Immature natural killer cell (primary cell): Measurements from ENCODE around the gene TMEM126A. TPM values are rescaled to one million over a fixed set of nuclear protein-coding genes. Genes with fewer than 3 reads are reported as not detected.
"Not testable (repeated sequence)": the region's sequence is repeated elsewhere in the genome, so short reads cannot be mapped to it uniquely, and the experiment has no call there.

Source experiments
- DNase-seq, 3 donors: peaks; one replicate each; pipeline ENCODE4 v3.0.0; 2022; ENCODE audit warnings: mixed read lengths in 1 of 3
- H3K27ac Mint-ChIP-seq, 6 donors: one replicate each; pipeline ENCODE4 v1.8.0; 2020; ENCODE audit warnings: mixed read lengths in 6 of 6, mild to moderate bottlenecking in 5 of 6, inconsistent platforms in 4 of 6, moderate library complexity in 3 of 6
- H3K27me3 Mint-ChIP-seq, 3 donors: one replicate each; pipeline ENCODE4 v1.8.0; 2020 to 2021; ENCODE audit warnings: low read depth in 3 of 3, mild to moderate bottlenecking in 3 of 3, mixed read lengths in 3 of 3, moderate library complexity in 3 of 3, inconsistent platforms in 1 of 3
- H3K36me3 Mint-ChIP-seq, 3 donors: one replicate each; pipeline ENCODE4 v1.8.0; 2020; ENCODE audit warnings: mixed read lengths in 3 of 3, inconsistent platforms in 2 of 3, mild to moderate bottlenecking in 2 of 3
- H3K4me1 Mint-ChIP-seq, 2 donors: one replicate each; pipeline ENCODE4 v1.8.0; 2020; ENCODE audit warnings: inconsistent platforms in 2 of 2, mild to moderate bottlenecking in 2 of 2, mixed read lengths in 2 of 2, moderate library complexity in 1 of 2
- H3K4me3 Mint-ChIP-seq, 5 donors: one replicate each; pipeline ENCODE4 v1.8.0; 2020; ENCODE audit warnings: mild to moderate bottlenecking in 5 of 5, mixed read lengths in 5 of 5, inconsistent platforms in 3 of 5, moderate library complexity in 3 of 5
- H3K9me3 Mint-ChIP-seq, 6 donors: one replicate each; pipeline ENCODE4 v1.8.0; 2020; ENCODE audit warnings: mild to moderate bottlenecking in 6 of 6, mixed read lengths in 6 of 6, inconsistent platforms in 4 of 6, moderate library complexity in 3 of 6
- polyA plus RNA-seq, 3 donors: library from polyadenylated mRNA; unstranded; fragments of 300-500 nt; fragmentation: Illumina TruSeq; gene quantifications; one replicate each; pipeline ENCODE4 v1.2.3, GENCODE V29; 2021

The TMEM126A gene
- polyA plus RNA-seq, 3 donors from 2014 or later: 60.9 to 85.2 (median 62.0) TPM

GRCh38 chr11:85628771-85629341 lies 18.9 kb upstream of the TMEM126A start:
- Mint-ChIP-seq H3K4me1 (peaks cover 40 to 41% of the 10 kb centered on the region in 2 donors), H3K36me3 (peaks cover 0 to 6% (median 0%) of the 10 kb centered on the region in 3 donors), H3K4me3 (peak overlapping the region; percentile 94 to 99 (median 97)), H3K27ac (peak overlapping the region; percentile 94 to 98 (median 96)), H3K9me3 (no peaks in the 10 kb centered on the region), H3K27me3 (peaks cover 0 to 10% (median 8%) of the 10 kb centered on the region in 3 donors)
- DNase-seq: no peak

GRCh38 chr11:85634747-85635146 lies 13.0 kb upstream of the TMEM126A start:
- no peaks in the 10 kb centered on the region for H3K9me3 Mint-ChIP-seq
- no peaks in the 10 kb centered on the region for H3K27me3 Mint-ChIP-seq
- no peak for DNase-seq
- no peak overlapping the region for H3K4me3 Mint-ChIP-seq
- H3K27ac Mint-ChIP-seq: no peak overlapping the region
- H3K36me3 Mint-ChIP-seq: peaks cover 4 to 15% (median 9%) of the 10 kb centered on the region in 3 donors
- peaks cover 7 to 8% of the 10 kb centered on the region in 2 donors for H3K4me1 Mint-ChIP-seq

- H3K4me3 Mint-ChIP-seq: no peak overlapping the region
- no peak for DNase-seq
- no peaks in the 10 kb centered on the region for H3K36me3 Mint-ChIP-seq
- H3K27me3 Mint-ChIP-seq: peaks cover 4 to 12% (median 10%) of the 10 kb centered on the region in 3 donors
- no peaks in the 10 kb centered on the region for H3K9me3 Mint-ChIP-seq
- peaks cover 10 to 14% of the 10 kb centered on the region in 2 donors for H3K4me1 Mint-ChIP-seq
- no peak overlapping the region for H3K27ac Mint-ChIP-seq
Observed at GRCh38 chr11:85643191-85643614, 4.6 kb upstream of the TMEM126A start.

GRCh38 chr11:85647078-85647477 lies 689 bp upstream of the TMEM126A start:
- H3K27me3 Mint-ChIP-seq: peaks cover 4 to 13% (median 12%) of the 10 kb centered on the region in 3 donors
- peaks cover 20 to 36% of the 10 kb centered on the region in 2 donors for H3K4me1 Mint-ChIP-seq
- H3K9me3 Mint-ChIP-seq: no peaks in the 10 kb centered on the region
- no peaks in the 10 kb centered on the region for H3K36me3 Mint-ChIP-seq
- DNase-seq: no peak
- peak overlapping the region; percentile 92 to 99 (median 97) for H3K4me3 Mint-ChIP-seq
- peak overlapping the region; percentile 89 to 99 (median 96) for H3K27ac Mint-ChIP-seq

- Mint-ChIP-seq H3K27ac (peak overlapping the region in 2 of 6 donors; percentile 23 to 24), H3K9me3 (no peaks in the 10 kb centered on the region), H3K4me3 (no peak overlapping the region)
Observed at GRCh38 chr11:85651118-85651517, 3.4 kb downstream of the TMEM126A start.

GRCh38 chr11:85652786-85653447 lies 5.2 kb downstream of the TMEM126A start:
- no peak overlapping the region for H3K4me3 Mint-ChIP-seq
- H3K36me3 Mint-ChIP-seq: peaks cover 0 to 13% (median 0%) of the 10 kb centered on the region in 3 donors

More at GRCh38 chr11:85651118-85651517, 3.4 kb downstream of the TMEM126A start:
- Mint-ChIP-seq H3K27me3 (peaks cover 0 to 8% (median 3%) of the 10 kb centered on the region in 3 donors), H3K36me3 (peaks cover 0 to 4% (median 0%) of the 10 kb centered on the region in 3 donors), H3K4me1 (peaks cover 27 to 56% of the 10 kb centered on the region in 2 donors)
- DNase-seq: no peak

GRCh38 chr11:85654343-85654742 lies 6.6 kb downstream of the TMEM126A start:
- not testable (repeated sequence) for H3K4me3 Mint-ChIP-seq, DNase-seq

More at GRCh38 chr11:85652786-85653447, 5.2 kb downstream of the TMEM126A start:
- no peaks in the 10 kb centered on the region for H3K9me3 Mint-ChIP-seq
- H3K27ac Mint-ChIP-seq: peak overlapping the region in 4 of 6 donors; percentile 3 to 76 (median 43)
- H3K4me1 Mint-ChIP-seq: peaks cover 20 to 57% of the 10 kb centered on the region in 2 donors
- peaks cover 0 to 3% (median under 1%) of the 10 kb centered on the region in 3 donors for H3K27me3 Mint-ChIP-seq
- no peak for DNase-seq

GRCh38 chr11:85656777-85657176 lies 9.0 kb downstream of the TMEM126A start:
- Mint-ChIP-seq H3K4me3 (no peak overlapping the region), H3K27me3 (no peaks in the 10 kb centered on the region), H3K36me3 (peaks cover 0 to 35% (median 8%) of the 10 kb centered on the region in 3 donors), H3K9me3 (no peaks in the 10 kb centered on the region), H3K4me1 (peaks cover 34 to 73% of the 10 kb centered on the region in 2 donors), H3K27ac (peak overlapping the region in 3 of 6 donors; percentile 20 to 56 (median 55))
- no peak for DNase-seq

More at GRCh38 chr11:85654343-85654742, 6.6 kb downstream of the TMEM126A start:
- H3K27me3 Mint-ChIP-seq, H3K9me3 Mint-ChIP-seq, H3K27ac Mint-ChIP-seq: not testable (repeated sequence)
- peaks cover 18 to 59% of the 10 kb centered on the region in 2 donors for H3K4me1 Mint-ChIP-seq
- peaks cover 0 to 17% (median 0%) of the 10 kb centered on the region in 3 donors for H3K36me3 Mint-ChIP-seq

- Mint-ChIP-seq H3K4me3 (no peak overlapping the region), H3K36me3 (peaks cover 0 to 35% (median 8%) of the 10 kb centered on the region in 3 donors), H3K9me3 (no peaks in the 10 kb centered on the region), H3K27me3 (peaks cover 0 to 2% (median 0%) of the 10 kb centered on the region in 3 donors), H3K27ac (no peak overlapping the region), H3K4me1 (peaks cover 39 to 73% of the 10 kb centered on the region in 2 donors)
- DNase-seq: no peak
Observed at GRCh38 chr11:85658180-85658579, 10.4 kb downstream of the TMEM126A start.

- Mint-ChIP-seq H3K27me3 (peaks cover 13 to 20% (median 13%) of the 10 kb centered on the region in 3 donors), H3K4me3 (peak overlapping the region; percentile 71 to 100 (median 97)), H3K27ac (peak overlapping the region in 1 of 6 donors; percentile 48), H3K9me3 (no peaks in the 10 kb centered on the region), H3K36me3 (peaks cover 0 to 23% (median 8%) of the 10 kb centered on the region in 3 donors), H3K4me1 (peaks cover 58 to 81% of the 10 kb centered on the region in 2 donors)
- no peak for DNase-seq
Observed at GRCh38 chr11:85661972-85662664, 14.4 kb downstream of the TMEM126A start.

GRCh38 chr11:85663080-85663752 lies 15.4 kb downstream of the TMEM126A start:
- no peaks in the 10 kb centered on the region for H3K9me3 Mint-ChIP-seq
- peak overlapping the region; percentile 96 to 100 (median 100) for H3K27ac Mint-ChIP-seq
- DNase-seq: peak in 1 of 3 donors; percentile 26
- peaks cover 58 to 75% of the 10 kb centered on the region in 2 donors for H3K4me1 Mint-ChIP-seq
- peaks cover 13 to 22% (median 13%) of the 10 kb centered on the region in 3 donors for H3K27me3 Mint-ChIP-seq
- peaks cover 0 to 21% (median 8%) of the 10 kb centered on the region in 3 donors for H3K36me3 Mint-ChIP-seq
- peak overlapping the region; percentile 96 to 100 (median 99) for H3K4me3 Mint-ChIP-seq

GRCh38 chr11:85663753-85664614 lies 16.2 kb downstream of the TMEM126A start:
- DNase-seq: peak; percentile 88 to 89 (median 88)
- Mint-ChIP-seq H3K36me3 (peaks cover 0 to 17% (median 8%) of the 10 kb centered on the region in 3 donors), H3K27me3 (peaks cover 13 to 22% (median 13%) of the 10 kb centered on the region in 3 donors), H3K4me1 (peaks cover 54 to 68% of the 10 kb centered on the region in 2 donors), H3K27ac (peak overlapping the region; percentile 96 to 100 (median 100)), H3K4me3 (peak overlapping the region; percentile 96 to 100 (median 99)), H3K9me3 (no peaks in the 10 kb centered on the region)
